Skin of body (tissue), 3 donors: ENCODE measurements around the gene SEMA4D. TPM values are rescaled to one million over a fixed set of nuclear protein-coding genes. Genes with fewer than 3 reads are reported as not detected.

Experiments used
- DNase-seq: peaks from one replicate; lab custom pipeline; 2025; lab: John Stamatoyannopoulos, UW
- small RNA-seq: library from RNA; depleted of rRNA; stranded (forward); fragments of <200 nt; gene quantifications from one replicate; pipeline ENCODE3, GENCODE V24; 2014; ENCODE audit warnings: low replicate concordance
- total RNA-seq: library from RNA; depleted of rRNA; stranded (reverse); fragments of >200 nt; gene quantifications from one replicate; pipeline ENCODE4 v1.2.3, GENCODE V29; 2014

The SEMA4D gene
- total RNA-seq, 1 donor from 2014 or later: 13.1 TPM

GRCh38 chr9:89319015-89319905 lies 178.7 kb downstream of the SEMA4D start:
- peak; percentile 40 for DNase-seq

DNA sequence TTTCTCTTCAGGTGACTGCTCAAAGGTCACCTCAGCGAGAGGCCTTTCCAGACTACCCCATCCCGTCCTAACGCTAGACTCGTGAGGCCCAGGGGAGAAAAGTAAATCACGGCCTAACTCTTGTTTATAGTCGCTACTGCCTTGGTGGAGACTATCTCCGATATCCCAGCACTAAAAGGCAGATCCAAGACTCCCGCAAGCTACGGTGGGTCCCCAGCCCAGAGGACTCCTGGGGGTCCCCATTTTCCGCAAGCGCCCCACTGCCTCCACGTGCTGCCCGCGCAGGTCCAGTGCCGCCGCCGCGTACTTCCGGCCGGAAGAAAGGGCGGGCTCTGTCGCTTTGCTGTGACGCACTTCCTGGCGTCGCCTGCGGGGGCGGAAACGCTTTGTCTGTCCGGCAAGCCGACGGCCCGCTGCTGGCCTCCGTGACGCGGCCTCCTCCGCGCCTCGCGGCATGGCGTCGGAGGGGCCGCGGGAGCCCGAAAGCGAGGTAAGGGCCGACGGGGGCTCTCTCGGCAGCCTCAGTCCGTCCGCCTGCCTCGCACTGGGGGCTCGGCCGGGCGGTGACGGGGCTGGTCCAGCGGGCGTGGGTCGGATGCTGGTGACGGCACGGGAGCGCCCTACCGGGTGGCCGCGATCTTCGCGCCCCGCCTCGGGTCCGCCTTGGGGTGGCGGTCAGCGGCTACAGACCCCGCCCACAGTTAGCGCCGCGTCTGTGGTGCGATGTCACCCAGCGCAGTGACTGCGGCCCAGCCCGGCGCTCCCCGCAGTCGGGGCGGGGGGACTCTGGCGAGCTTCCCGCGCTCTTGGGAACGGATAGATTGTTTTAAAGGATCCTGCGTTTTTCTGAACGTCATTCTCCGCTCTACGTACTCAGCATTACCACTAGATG lies 179.5 kb downstream of the SEMA4D start, which contains the start of gene SECISBP2:
TSS of gene SECISBP2 (plus strand) at position 378 of the 892 bp plus-strand sequence. CDS start at position 455, 77 bp downstream.
- DNase-seq: peak; percentile 99

DNA sequence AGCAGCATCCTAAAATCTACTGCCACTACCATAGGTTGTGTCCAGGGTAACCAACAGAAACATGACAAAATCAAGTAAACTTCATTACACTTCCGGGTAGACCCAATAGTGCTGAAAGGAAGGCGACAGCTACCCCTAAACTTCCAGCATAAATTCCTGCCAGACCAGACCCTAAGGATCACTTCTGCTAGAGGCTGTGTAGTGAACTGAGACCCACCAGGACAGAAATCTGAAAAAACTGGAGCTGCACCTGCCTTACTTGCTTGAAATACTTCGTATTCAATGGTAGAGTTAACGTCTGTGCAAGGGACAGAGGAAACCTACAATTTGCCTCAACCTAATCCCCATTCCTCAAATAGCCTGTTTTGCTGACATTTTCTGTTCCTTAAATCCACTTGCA lies 180.6 kb downstream of the SEMA4D start:
- DNase-seq: no peak

DNA sequence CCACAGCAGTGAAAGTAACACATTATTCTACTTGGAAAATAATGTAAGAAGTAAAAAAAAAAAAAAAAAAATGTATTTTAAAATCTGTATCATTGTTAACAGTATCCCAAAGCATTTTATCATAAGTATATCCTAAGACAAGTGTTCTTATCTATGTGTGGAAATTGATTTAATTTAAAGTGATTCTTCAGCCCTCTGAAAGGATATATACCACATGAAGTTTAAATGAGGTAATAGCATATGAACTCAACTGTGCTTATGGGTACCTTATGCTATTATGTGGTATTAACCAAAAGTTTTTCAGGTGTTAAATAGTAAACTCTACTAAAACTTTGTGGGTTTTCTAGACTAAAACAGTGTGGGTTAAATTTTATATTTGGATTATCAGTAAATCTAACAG lies 182.4 kb downstream of the SEMA4D start:
- no peak for DNase-seq

DNA sequence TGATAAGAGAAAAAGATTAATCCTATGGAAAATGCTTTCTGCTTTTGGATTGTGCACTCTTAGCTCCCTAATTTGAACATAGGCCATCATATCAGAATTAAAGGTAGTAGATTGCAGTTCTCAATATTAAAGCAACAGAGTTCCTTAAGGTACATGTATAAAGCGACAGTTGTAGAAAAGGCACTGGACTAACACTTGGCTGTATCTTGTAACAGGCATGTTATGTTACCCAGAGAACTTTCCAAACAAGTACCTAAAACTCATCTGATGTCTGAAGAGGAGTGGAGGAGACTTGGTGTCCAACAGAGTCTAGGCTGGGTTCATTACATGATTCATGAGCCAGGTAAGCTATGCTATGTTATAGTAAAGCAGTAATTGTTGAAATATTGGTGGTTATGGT lies 183.0 kb downstream of the SEMA4D start:
- no peak for DNase-seq

GRCh38 chr9:89313842-89314241 lies 184.1 kb downstream of the SEMA4D start:
- no peak for DNase-seq

GRCh38 chr9:89312222-89312571 lies 185.7 kb downstream of the SEMA4D start:
- no peak for DNase-seq

- no peak for DNase-seq
Observed at GRCh38 chr9:89311346-89312221, 186.3 kb downstream of the SEMA4D start.

Small RNA genes within 50 kb of the gene (small RNA-seq; reads per million reads assigned to genes)
- gene MIR3153: not detected

Other genes starting within 250 kb of the SEMA4D start
- gene CKS2, start 186.9 kb downstream of the SEMA4D start, total RNA-seq: 32.4 TPM
- 54.9 TPM for gene SECISBP2, start 179.6 kb downstream of the SEMA4D start, total RNA-seq
- gene GADD45G, start 106.9 kb upstream of the SEMA4D start, total RNA-seq: 8.3 TPM